IMR-90 (cell line): ENCODE measurements around the gene LRRTM4. TPM values are rescaled to one million over a fixed set of nuclear protein-coding genes. Genes with fewer than 3 reads are reported as not detected.

Experiments
- ATAC-seq: fragments of 200-7000 bp; cut with Tn5 transposase; 2 replicates; pipeline ENCODE4 v1.9.1; 2020; ENCODE audit warnings: low read depth, mild to moderate bottlenecking, moderate library complexity
- BruUV-seq: library from RNA; stranded (reverse); fragments of 400-500 nt; replicated peaks from 2 replicates; lab custom pipeline; 2021; lab: Mats Ljungman, UMichigan
- CTCF ChIA-PET: fragments of 300-600 bp; formaldehyde crosslinking; extraction: SDS; loops from one replicate; lab custom pipeline; 2021; ENCODE audit warnings: antibody characterized with exemption; lab: Yijun Ruan, JAX
- POLR2A ChIA-PET: fragments of 300-600 bp; sonication (Branson Sonifier 250); formaldehyde crosslinking; loops from one replicate; lab custom pipeline; 2022; ENCODE audit warnings: antibody characterized with exemption; ENCODE audit not compliant: unreplicated experiment; lab: Charles Lee
- DNase-seq: peaks from one replicate; pipeline ENCODE4 v3.0.0; 2013
- H2AFZ ChIP-seq: replicated peaks from 2 replicates; pipeline ENCODE3; 2013; ENCODE audit warnings: low read length, mild to moderate bottlenecking; ENCODE audit not compliant: poor library complexity
- H2AK5ac ChIP-seq: 2 replicates; pipeline ENCODE4 v1.6.1; 2013; ENCODE audit warnings: low read depth, low read length, inconsistent platforms
- H2AK9ac ChIP-seq: replicated peaks from 2 replicates; pipeline ENCODE3; 2013; ENCODE audit warnings: mild to moderate bottlenecking, low read depth, low read length, moderate library complexity; ENCODE audit not compliant: poor library complexity
- H2BK120ac ChIP-seq: 2 replicates; pipeline ENCODE4 v1.6.1; 2013; ENCODE audit warnings: low read depth, low read length, inconsistent platforms
- H2BK15ac ChIP-seq: 3 replicates; pipeline ENCODE4 v1.6.1; 2013; ENCODE audit warnings: low read depth, low read length, inconsistent platforms
- H2BK20ac ChIP-seq: 2 replicates; pipeline ENCODE4 v1.6.1; 2013; ENCODE audit warnings: low read depth, mild to moderate bottlenecking, inconsistent platforms, low read length, moderate library complexity
- H2BK5ac ChIP-seq: 2 replicates; pipeline ENCODE4 v1.6.1; 2013; ENCODE audit warnings: mild to moderate bottlenecking, low read depth, low read length, inconsistent platforms; ENCODE audit not compliant: poor library complexity, severe bottlenecking
- H3K14ac ChIP-seq: replicated peaks from 2 replicates; pipeline ENCODE4 v1.6.1; 2013; ENCODE audit warnings: low read depth, low read length, inconsistent platforms
- H3K18ac ChIP-seq: 2 replicates; pipeline ENCODE4 v1.6.1; 2013; ENCODE audit warnings: low read depth, low read length, control low read depth
- H3K23ac ChIP-seq: 2 replicates; pipeline ENCODE4 v1.6.1; 2013; ENCODE audit warnings: low read depth, low read length, inconsistent platforms
- H3K27ac ChIP-seq: 2 replicates; pipeline ENCODE4 v1.5.1; 2013; ENCODE audit warnings: mild to moderate bottlenecking, control low read depth, low read length; ENCODE audit not compliant: insufficient read depth
- H3K27me3 ChIP-seq: 2 replicates; pipeline ENCODE4 v1.6.1; 2013; ENCODE audit warnings: low read length; ENCODE audit not compliant: control insufficient read depth, insufficient read depth
- H3K36me3 ChIP-seq: 2 replicates; pipeline ENCODE4 v1.6.1; 2013; ENCODE audit warnings: low read length, mixed read lengths; ENCODE audit not compliant: control insufficient read depth, insufficient read depth
- H3K4ac ChIP-seq: 2 replicates; pipeline ENCODE4 v1.6.1; 2013; ENCODE audit warnings: low read depth, low read length, inconsistent platforms
- H3K4me1 ChIP-seq: 2 replicates; pipeline ENCODE4 v1.6.1; 2013; ENCODE audit warnings: low read length, mixed read lengths; ENCODE audit not compliant: control insufficient read depth, insufficient read depth
- H3K4me2 ChIP-seq: 2 replicates; pipeline ENCODE4 v1.6.1; 2013; ENCODE audit warnings: low read depth, mild to moderate bottlenecking, control low read depth, low read length, moderate library complexity
- H3K4me3 ChIP-seq: 2 replicates; pipeline ENCODE4 v1.5.1; 2013; ENCODE audit warnings: low read depth, mild to moderate bottlenecking, control low read depth, low read length, moderate library complexity; ENCODE audit not compliant: insufficient read depth
- H3K56ac ChIP-seq: 2 replicates; pipeline ENCODE4 v1.6.1; 2013; ENCODE audit warnings: low read length, inconsistent platforms; ENCODE audit not compliant: insufficient read depth; ENCODE audit errors: extremely low read depth
- H3K79me1 ChIP-seq, 2 experiments: 2 replicates each; pipeline ENCODE4 v1.6.1; 2013; ENCODE audit warnings: low read length in 2 of 2, inconsistent platforms in 1 of 2, low read depth in 1 of 2
- H3K9ac ChIP-seq: 2 replicates; pipeline ENCODE4 v1.6.1; 2013; ENCODE audit warnings: low read depth, low read length, control low read depth
- H3K9me1 ChIP-seq: 2 replicates; pipeline ENCODE4 v1.6.1; 2013; ENCODE audit warnings: low read length, inconsistent platforms; ENCODE audit not compliant: insufficient read depth
- H3K9me3 ChIP-seq: 2 replicates; pipeline ENCODE4 v1.6.1; 2013; ENCODE audit warnings: low read length; ENCODE audit not compliant: control insufficient read depth, insufficient read depth
- H4K20me1 ChIP-seq: 2 replicates; pipeline ENCODE4 v1.6.1; 2013; ENCODE audit warnings: low read length, inconsistent platforms; ENCODE audit not compliant: insufficient read depth
- H4K5ac ChIP-seq: 2 replicates; pipeline ENCODE4 v1.6.1; 2013; ENCODE audit warnings: mild to moderate bottlenecking, low read depth, low read length, control low read depth
- H4K8ac ChIP-seq, 2 experiments: 2 replicates each; pipeline ENCODE4 v1.6.1; 2013; ENCODE audit warnings: low read depth in 2 of 2, low read length in 2 of 2, control low read depth in 1 of 2, inconsistent platforms in 1 of 2
- H4K91ac ChIP-seq: 2 replicates; pipeline ENCODE4 v1.6.1; 2013; ENCODE audit warnings: low read depth, low read length, inconsistent platforms; ENCODE audit not compliant: insufficient read depth
- BHLHE40 ChIP-seq: fragments of 150-350 bp; IDR thresholded peaks from 2 replicates; pipeline ENCODE4 v1.6.1; 2016; ENCODE audit warnings: mild to moderate bottlenecking, low read depth, low read length
- CEBPB ChIP-seq: IDR thresholded peaks from 2 replicates; pipeline ENCODE4 v1.6.1; 2012; ENCODE audit warnings: low read depth, low read length, improper control_type of control experiment
- CHD1 ChIP-seq: IDR thresholded peaks from 2 replicates; pipeline ENCODE4 v1.6.1; 2012; ENCODE audit warnings: low read depth, low read length, improper control_type of control experiment
- FOS ChIP-seq: fragments of 150-350 bp; IDR thresholded peaks from 2 replicates; pipeline ENCODE4 v1.6.1; 2016; ENCODE audit warnings: low read depth, low read length
- MXI1 ChIP-seq: IDR thresholded peaks from 2 replicates; pipeline ENCODE4 v1.6.1; 2012; ENCODE audit warnings: low read depth, mild to moderate bottlenecking, low read length, moderate library complexity, borderline replicate concordance
- NFE2L2 ChIP-seq: fragments of 150-350 bp; IDR thresholded peaks from 2 replicates; pipeline ENCODE4 v1.6.1; 2016; ENCODE audit warnings: low read depth, mild to moderate bottlenecking, low read length
- POLR2A ChIP-seq: IDR thresholded peaks from 2 replicates; pipeline ENCODE4 v1.6.1; 2012; ENCODE audit warnings: mild to moderate bottlenecking, low read depth, low read length
- RAD21 ChIP-seq: IDR thresholded peaks from 2 replicates; pipeline ENCODE4 v1.6.1; 2012; ENCODE audit warnings: low read length, improper control_type of control experiment
- RCOR1 ChIP-seq: IDR thresholded peaks from 2 replicates; pipeline ENCODE4 v1.6.1; 2012; ENCODE audit warnings: mild to moderate bottlenecking, low read length, improper control_type of control experiment; ENCODE audit not compliant: insufficient replicate concordance
- RFX5 ChIP-seq: IDR thresholded peaks from 2 replicates; pipeline ENCODE4 v1.8.0; 2012; ENCODE audit warnings: low read depth, mild to moderate bottlenecking, low read length, moderate library complexity
- SMC3 ChIP-seq: fragments of 150-350 bp; IDR thresholded peaks from 2 replicates; pipeline ENCODE4 v1.6.1; 2016; ENCODE audit warnings: low read depth, mild to moderate bottlenecking, antibody characterized with exemption, low read length, moderate library complexity
- whole genome bisulfite sequencing, 2 experiments: methylation state at CpG; one replicate each; pipeline versions ENCODE4 v1.1.5 to v1.1.7; 2013; ENCODE audit warnings: missing lambda C conversion rate in 2 of 2; ENCODE audit not compliant: insufficient read length in 1 of 2; ENCODE audit errors: extremely low coverage in 2 of 2; 5-methylcytosine and 5-hydroxymethylcytosine counted together
- dilution Hi-C: fragments of 300-500 bp; cut with HindIII; formaldehyde crosslinking; loops from one replicate; pipeline ENCODE4 v1.14.3; 2018; ENCODE audit warnings: low sequenced_read_pairs; ENCODE audit not compliant: unreplicated experiment
- in situ Hi-C: fragments of 300-500 bp; cut with MboI; formaldehyde crosslinking; loops from 3 replicates; pipeline ENCODE4 v1.14.3; 2019; ENCODE audit warnings: low sequenced_read_pairs, inconsistent platforms, mixed read lengths
- intact Hi-C: fragments of 100-400 bp; cut with micrococcal nuclease; formaldehyde crosslinking; loops from 2 replicates; pipeline ENCODE4 v1.10.0; 2022
- polyA plus RNA-seq, 3 experiments: library from polyadenylated mRNA; depleted of rRNA; stranded (reverse); fragments of >200 nt; gene quantifications; 2 replicates each; pipeline ENCODE4 v1.2.3, GENCODE V29; 2012; ENCODE audit warnings: low replicate concordance in 1 of 3
- total RNA-seq: library from RNA; depleted of rRNA; stranded (reverse); fragments of >200 nt; gene quantifications from 2 replicates; pipeline ENCODE4 v1.2.3, GENCODE V29; 2012

LRRTM4 gene
- total and polyA plus RNA-seq, 2 of the 4 experiments (the other 2 are of a cell fraction): not detected

DNA sequence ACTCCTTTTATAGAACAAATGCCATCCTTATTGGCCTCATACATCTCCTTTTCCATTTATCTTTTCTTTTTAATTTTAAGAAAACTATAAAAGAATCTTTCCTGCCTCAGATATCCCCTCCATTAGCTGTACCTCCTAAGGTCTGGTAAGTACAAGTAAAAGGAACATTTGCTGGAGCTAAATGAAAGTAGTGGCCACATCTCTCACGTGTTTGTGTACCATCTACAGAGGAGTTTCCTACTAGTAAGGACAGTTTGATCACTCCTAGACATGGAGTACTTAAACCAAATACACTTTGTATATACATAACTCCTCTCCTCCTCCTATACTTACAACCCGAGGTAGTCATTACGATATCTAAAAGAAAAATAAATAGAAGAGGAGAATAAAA, 504.8 kb downstream of the LRRTM4 start:
- H3K56ac ChIP-seq: no peak overlapping the region
- no peak overlapping the region for H4K8ac ChIP-seq
- no peak overlapping the region for H2AK5ac ChIP-seq
- H2BK120ac ChIP-seq: no peak overlapping the region
- H3K4me1 ChIP-seq: no peaks in the 10 kb centered on the region
- TF ChIP-seq RAD21 (no peak), CEBPB (no peak), RFX5 (no peak), MXI1 (no peak), BHLHE40 (no peak), POLR2A (no peak), SMC3 (no peak), FOS (no peak), CHD1 (no peak), NFE2L2 (no peak), RCOR1 (no peak)
- H4K5ac ChIP-seq: no peak overlapping the region
- no peak overlapping the region for H2AK9ac ChIP-seq
- no peak overlapping the region for H2AFZ ChIP-seq
- H4K91ac ChIP-seq: no peak overlapping the region
- H2BK20ac ChIP-seq: no peak overlapping the region
- no peak overlapping the region for H3K4me2 ChIP-seq
- no peak overlapping the region for H2BK5ac ChIP-seq
- no peak for ATAC-seq
- H3K36me3 ChIP-seq: no peaks in the 10 kb centered on the region
- intact Hi-C loops: no loop called here
- no peaks in the 10 kb centered on the region for H3K27me3 ChIP-seq
- BruUV-seq: no TSS peak
- no peaks in the 10 kb centered on the region for H3K9me3 ChIP-seq
- no peak overlapping the region for H3K23ac ChIP-seq
- dilution Hi-C loops: no loop called here
- H4K20me1 ChIP-seq: no peaks in the 10 kb centered on the region
- no peak overlapping the region for H3K27ac ChIP-seq
- H2BK15ac ChIP-seq: no peak overlapping the region
- in situ Hi-C loops: no loop called here
- H3K4ac ChIP-seq: no peak overlapping the region
- H3K14ac ChIP-seq: no peak overlapping the region
- H3K18ac ChIP-seq: no peak overlapping the region
- no CpG with 5 or more reads among the region's 3 CpGs for WGBS, 2 experiments
- CTCF ChIA-PET: no interaction called here
- H3K9me1 ChIP-seq: no peaks in the 10 kb centered on the region
- H3K79me1 ChIP-seq: no peaks in the 10 kb centered on the region
- no peak overlapping the region for H3K4me3 ChIP-seq
- POLR2A ChIA-PET: no interaction called here
- no peak overlapping the region for H3K9ac ChIP-seq
- no peak for DNase-seq
